HT-29 (cell line): ENCODE results near the gene NFX1. TPM values are rescaled to one million over a fixed set of nuclear protein-coding genes. Genes with fewer than 3 reads are reported as not detected.
"Not testable (repeated sequence)": the region's sequence is repeated elsewhere in the genome, so short reads cannot be mapped to it uniquely, and the experiment has no call there.

ENCODE experiments used
- DNase-seq: peaks from one replicate; pipeline ENCODE4 v3.0.0-alpha.2; 2015; ENCODE audit warnings: low spot score
- total RNA-seq: library from RNA; depleted of rRNA; stranded (reverse); fragments of >200 nt; shearing (Covaris generic); gene quantifications from 2 replicates; pipeline ENCODE4 v1.2.3, GENCODE V29; 2014

Gene NFX1
- total RNA-seq, 1 experiment from 2014 or later, result 15.2 TPM

- no peak for DNase-seq
Measured at GRCh38 chr9:33307067-33307466, 16.8 kb downstream of the NFX1 start.

DNA sequence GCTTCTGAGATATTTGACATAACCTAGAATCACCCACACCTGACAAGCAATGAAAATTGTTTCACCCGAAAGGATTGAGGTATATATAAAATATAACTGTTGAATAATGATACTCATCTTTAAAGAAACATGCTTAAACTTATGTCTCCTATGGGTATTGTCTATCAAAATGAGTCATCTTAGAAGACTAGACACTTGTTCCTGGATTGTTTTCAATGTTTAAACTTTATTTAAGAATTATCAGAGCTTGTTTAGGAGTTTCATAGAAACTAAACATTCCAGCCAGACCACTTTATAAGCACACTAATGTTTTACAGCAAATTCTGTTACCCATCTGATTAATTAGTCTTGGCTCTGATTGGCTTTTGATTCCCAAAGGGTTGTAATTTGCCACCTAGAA, 19.6 kb downstream of the NFX1 start:
- DNase-seq, result no peak

- DNase-seq, result no peak
Measured at GRCh38 chr9:33310748-33311147, 20.4 kb downstream of the NFX1 start.

DNA sequence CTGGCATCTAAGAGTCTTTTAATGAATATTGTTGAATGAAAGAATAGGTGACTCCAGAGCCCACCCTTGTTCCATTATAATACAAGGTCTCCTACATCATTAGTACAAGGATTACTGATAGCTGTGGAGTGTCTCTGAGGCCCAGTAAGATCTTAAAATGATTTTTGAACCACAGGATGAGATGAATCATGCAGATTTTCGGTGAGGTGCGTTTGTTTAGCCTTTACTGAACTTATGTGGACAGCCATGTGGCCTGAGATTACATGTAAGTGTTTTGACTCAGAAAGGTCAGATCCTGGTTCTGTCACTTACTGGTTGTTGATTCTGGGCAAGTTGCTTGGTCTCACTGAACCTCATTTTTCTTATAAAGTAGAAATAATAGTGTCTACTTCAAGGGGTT, 21.6 kb downstream of the NFX1 start:
- no peak for DNase-seq

DNA sequence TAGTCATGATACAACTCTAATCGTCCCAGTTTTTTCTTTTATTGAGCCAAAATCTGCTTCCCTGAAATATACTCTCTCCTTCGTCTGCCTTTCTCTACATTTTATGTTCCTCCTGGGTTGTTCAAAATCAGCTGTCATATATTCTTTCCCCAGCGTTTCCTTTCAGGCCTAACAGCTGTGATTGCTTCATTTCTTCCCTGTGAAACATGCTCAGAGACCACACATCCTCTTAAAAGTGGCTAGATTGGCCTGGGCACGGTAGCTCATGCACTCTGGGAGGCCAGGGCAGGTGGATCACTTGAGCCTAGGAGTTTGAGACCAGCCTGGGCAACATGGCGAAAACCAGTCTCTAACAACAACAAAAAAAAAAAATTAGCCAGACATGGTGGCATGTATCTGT, 25.1 kb downstream of the NFX1 start:
- no peak for DNase-seq

DNA sequence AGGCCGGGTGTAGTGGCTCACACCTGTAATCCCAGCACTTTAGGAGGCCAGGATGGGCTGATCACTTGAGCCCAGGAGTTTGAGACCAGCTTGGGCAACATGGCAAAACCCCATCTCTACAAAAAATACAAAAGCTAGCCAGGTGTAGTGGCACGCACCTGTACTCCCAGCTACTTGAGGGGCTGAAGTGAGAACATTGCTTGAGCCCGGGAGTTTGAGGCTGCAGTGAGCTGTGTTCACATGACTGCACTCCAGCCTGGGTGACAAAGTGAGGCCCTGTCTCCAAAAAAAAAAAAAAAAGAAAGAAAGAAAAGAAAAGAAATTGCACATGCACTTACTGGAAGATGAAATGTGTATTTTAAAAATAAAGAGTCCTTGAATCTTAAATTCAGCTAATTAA, 26.8 kb downstream of the NFX1 start:
- DNase-seq, result not testable (repeated sequence)

DNA sequence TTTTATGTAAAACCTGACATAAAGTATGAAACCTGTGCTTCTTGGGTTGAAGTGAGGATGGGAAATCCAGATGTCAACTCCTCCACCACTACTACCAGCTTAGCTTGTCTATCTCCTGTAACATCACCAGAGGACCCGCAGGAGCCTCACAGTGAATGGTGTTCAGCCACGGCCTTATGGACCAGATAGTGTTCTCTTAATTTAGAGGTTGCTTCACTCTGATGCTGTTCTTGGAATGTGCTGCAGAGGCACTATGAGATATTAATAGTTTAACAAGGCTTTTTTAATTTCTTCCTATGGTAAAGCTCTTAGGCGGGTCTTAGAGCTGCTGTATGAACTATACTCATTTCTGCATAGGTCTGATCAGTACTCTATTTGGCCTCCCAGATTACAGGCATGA, 27.9 kb downstream of the NFX1 start:
- DNase-seq, result no peak

DNA sequence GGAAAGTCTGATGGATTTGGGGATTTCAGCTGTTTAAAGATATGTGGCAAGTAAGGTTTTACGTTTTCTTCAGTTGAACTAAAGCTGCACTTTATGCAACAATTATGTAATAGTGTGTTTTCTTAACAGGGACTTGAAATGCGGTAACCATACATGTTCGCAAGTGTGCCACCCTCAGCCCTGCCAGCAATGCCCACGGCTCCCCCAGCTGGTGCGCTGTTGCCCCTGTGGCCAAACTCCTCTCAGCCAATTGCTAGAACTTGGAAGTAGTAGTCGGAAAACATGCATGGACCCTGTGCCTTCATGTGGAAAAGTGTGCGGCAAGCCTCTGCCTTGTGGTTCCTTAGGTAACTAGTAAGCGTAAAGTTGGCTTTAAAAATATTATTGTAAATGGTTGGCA, 28.5 kb downstream of the NFX1 start:
- no peak for DNase-seq

DNA sequence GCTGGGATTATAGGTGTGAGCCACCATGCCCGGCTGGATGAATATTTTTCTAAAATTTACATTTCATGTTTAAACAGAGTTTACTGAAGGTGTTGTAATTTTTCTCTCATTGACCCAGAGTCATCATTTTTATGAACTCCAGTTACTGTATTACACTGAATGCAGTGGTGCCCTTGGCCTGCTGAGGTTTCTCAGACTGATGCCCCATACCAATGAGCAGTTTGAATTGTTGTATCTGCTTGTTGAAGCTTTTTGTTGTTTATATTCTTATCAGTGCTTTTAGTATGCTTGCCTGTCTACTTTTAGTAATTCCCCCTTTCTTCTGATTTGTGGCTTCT, 29.9 kb downstream of the NFX1 start:
- no peak for DNase-seq

- DNase-seq, result no peak
Measured at GRCh38 chr9:33320568-33321261, 30.4 kb downstream of the NFX1 start.

DNA sequence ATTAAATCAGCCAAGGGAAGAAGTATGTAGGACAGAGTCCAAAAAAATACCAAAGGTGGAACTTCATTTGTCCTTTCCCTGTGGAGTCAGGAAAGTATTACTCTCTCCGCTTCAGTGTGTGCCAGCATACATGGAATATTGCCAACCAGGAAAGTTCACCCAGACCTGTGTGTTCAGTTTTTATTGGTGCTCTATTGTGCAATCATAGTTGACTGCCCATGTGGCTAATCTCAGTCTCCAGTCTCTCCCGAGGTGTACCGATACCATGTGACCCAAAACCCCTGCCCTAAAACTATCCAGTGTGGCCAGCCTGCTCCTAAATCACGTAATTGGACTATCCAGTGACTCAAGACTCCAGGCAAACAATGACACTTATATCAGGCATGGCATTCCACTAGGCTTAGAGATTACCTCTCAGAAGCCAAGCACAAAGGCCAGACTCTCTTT, 38.8 kb downstream of the NFX1 start:
- peak; percentile 98 for DNase-seq

- DNase-seq, result peak; percentile 51
Measured at GRCh38 chr9:33329979-33330378, 39.7 kb downstream of the NFX1 start.

GRCh38 chr9:33331377-33331891, 41.1 kb downstream of the NFX1 start:
- DNase-seq, result no peak

DNA sequence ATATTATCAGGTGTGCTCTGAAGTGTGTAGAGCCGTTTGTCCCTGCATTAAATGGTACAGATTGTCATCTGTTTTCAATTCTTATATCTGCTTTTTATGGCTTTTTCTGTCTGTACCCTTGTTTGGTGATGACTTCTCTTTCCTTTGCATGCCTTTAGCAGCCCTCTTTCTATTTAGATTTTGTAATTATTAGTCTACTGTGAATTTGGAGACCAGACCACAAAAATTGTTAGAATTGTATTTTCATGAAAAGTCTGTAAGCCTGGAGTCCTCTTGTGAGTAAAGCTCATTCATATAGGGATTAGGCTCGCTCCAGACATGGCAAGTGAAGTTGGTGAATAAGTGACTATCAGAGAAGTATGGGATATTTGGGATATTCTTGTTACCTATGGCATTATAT, 41.7 kb downstream of the NFX1 start:
- DNase-seq, result no peak

DNA sequence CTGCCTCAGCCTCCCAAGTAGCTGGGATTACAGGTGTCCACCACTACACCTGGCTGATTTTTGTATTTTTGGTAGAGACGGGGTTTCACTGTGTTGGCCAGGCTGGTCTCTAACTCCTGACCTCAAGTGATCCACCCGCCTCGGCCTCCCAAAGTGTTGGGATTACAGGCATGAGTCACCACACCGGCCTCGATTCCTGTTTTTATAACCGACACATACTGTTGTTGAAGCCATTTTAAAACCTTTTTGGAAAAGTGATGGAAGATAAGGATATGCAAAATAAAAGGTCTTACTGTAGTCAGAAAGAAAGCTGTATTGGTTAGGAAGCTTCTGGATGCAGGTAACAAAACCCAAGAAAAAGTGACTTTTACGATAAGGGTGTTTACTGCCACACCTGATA, 42.6 kb downstream of the NFX1 start:
- not testable (repeated sequence) for DNase-seq

GRCh38 chr9:33340186-33340585, 49.9 kb downstream of the NFX1 start:
- DNase-seq, result no peak

GRCh38 chr9:33341182-33341581, 50.9 kb downstream of the NFX1 start:
- DNase-seq, result no peak

DNA sequence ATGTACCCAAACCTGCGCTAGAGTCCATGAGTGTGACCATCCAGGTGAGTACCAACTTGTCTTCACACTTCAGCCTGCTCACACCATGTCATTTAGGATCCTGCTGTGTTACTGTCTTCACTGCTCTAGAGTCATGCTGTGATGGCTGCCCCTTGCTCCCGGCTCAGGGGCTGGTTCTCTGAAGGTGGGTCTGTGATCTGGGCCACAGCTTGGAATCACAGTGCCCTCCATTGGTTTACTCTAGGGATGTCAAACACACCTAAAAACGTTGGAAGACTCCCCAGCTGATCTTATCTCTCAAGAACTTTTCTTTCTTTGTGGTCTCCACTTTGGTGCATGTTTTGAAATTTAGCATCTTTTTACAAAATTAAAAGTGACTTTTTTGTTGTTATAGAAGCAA, 53.8 kb downstream of the NFX1 start:
- no peak for DNase-seq

- DNase-seq, result no peak
Measured at GRCh38 chr9:33346564-33346963, 56.2 kb downstream of the NFX1 start.

DNA sequence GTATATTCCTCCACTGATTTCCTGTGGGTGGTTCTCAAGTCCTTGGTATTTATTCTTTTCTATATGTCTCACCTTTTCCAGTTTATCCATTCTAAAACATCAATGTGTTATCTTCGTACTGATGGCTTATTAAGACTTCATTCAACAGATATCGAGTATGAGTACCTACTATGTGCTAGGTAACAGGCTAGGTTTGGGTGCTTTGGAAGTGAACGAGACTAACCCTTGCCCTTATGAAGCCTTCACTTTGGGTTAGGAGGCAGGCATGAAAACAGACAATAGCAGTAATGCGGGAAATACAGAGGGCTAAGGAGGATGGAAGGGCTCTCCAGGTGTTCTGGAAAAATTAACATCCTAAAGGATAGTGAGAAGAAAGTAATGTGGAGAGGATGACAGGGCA, 58.7 kb downstream of the NFX1 start:
- DNase-seq, result no peak

DNA sequence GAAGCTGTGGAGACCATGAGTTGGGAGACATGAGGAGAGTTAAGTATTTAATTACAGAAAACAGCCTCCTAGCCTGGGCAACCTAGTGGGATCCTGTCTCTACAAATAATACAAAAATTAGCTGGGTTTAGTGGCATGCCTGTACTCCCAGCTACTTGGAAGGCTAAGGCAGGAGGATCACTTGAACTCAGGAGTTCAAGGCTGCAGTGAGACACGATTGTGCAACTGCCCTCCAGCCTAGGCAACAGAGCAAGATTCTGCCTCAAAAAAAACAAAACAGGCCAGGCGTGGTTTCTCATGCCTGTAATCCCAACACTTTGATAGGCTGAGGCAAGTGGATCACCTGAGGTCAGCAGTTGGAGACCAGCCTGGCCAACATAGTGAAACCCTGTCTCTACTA, 59.4 kb downstream of the NFX1 start:
- DNase-seq, result no peak

DNA sequence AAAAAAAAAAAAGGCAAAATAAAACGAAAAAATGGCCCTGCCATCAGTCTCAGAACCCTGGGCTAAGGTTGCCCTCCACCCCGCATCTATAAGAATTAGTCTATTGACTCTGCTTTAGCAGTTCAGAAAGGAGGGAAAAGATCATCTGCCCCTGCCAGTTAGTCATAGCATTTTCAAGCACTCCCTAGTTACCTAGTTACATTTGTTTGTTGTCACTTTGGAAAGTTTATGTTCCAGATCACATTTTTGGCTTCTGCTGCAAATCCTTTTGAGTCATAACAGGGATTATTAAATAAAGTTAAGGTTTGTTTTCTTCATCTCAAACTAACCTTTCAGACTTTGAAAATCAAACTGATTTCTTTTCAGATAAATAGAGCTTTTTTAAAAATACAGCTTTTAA, 60.0 kb downstream of the NFX1 start:
- DNase-seq, result peak; percentile 48

- peak; percentile 20 for DNase-seq
Measured at GRCh38 chr9:33351547-33351946, 61.2 kb downstream of the NFX1 start.

- DNase-seq, result no peak
Measured at GRCh38 chr9:33354651-33355211, 64.4 kb downstream of the NFX1 start.
